GM18526 (cell line): ENCODE measurements around the gene CLEC4F.

Experiments
- POLR2A ChIP-seq: IDR thresholded peaks from 3 replicates; pipeline ENCODE4 v1.6.1; 2011; ENCODE audit not compliant: insufficient read length; ENCODE audit errors: extremely low read depth

The CLEC4F gene, protein sequence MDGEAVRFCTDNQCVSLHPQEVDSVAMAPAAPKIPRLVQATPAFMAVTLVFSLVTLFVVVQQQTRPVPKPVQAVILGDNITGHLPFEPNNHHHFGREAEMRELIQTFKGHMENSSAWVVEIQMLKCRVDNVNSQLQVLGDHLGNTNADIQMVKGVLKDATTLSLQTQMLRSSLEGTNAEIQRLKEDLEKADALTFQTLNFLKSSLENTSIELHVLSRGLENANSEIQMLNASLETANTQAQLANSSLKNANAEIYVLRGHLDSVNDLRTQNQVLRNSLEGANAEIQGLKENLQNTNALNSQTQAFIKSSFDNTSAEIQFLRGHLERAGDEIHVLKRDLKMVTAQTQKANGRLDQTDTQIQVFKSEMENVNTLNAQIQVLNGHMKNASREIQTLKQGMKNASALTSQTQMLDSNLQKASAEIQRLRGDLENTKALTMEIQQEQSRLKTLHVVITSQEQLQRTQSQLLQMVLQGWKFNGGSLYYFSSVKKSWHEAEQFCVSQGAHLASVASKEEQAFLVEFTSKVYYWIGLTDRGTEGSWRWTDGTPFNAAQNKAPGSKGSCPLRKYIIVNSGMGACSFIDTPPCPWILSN

GRCh38 chr2:70820499-70820898 lies at the start of gene CLEC4F:
TSS of gene CLEC4F (minus strand) at chr2:70820599. CDS start at chr2:70820523, 76 bp downstream.
- no peak for TF ChIP-seq POLR2A

GRCh38 chr2:70868970-70869369 lies 48.6 kb upstream of the CLEC4F start:
- no peak for TF ChIP-seq POLR2A

- TF ChIP-seq POLR2A = no peak
These were observed 41.6 kb upstream of the CLEC4F start for GRCh38 chr2:70861777-70862625.

DNA sequence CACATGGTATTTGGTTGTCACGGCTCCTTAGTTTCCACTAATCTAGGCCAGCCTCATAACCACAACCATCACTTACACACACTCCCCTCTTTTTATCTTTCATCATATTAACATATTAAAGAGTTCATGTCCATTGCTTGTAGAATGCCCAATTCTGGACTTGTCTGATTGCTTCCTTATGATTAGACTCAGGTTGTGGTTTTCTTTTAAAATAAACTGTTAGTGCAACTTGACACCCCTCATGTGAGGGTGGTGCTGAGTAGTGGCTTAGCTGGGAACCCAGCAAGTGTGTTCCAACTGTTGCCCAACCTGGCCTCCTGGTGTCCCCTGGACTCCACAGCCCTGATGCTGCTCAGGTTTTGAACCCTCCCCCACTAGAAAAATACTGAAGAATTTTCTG lies 35.3 kb upstream of the CLEC4F start:
- TF ChIP-seq POLR2A = no peak

DNA sequence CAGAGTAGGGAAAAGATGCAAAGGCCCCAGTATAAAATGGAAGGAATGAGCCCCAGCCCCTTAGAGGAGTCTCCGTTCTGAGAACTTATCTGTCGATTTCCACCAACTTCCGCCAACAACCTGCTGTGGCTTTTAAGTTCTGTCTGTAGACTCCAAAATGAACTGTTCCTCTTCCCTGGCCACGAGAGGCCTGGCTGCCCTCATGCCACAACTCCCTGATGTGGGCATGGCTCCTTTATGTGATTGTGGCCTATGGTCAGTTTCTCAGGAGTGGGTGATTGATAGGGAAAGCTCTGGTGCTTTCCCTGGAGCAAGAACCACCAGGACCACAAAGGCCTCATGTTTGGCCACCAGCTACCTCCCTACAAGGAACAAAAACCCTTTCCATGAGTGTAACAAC lies 34.0 kb upstream of the CLEC4F start:
- TF ChIP-seq POLR2A = no peak

DNA sequence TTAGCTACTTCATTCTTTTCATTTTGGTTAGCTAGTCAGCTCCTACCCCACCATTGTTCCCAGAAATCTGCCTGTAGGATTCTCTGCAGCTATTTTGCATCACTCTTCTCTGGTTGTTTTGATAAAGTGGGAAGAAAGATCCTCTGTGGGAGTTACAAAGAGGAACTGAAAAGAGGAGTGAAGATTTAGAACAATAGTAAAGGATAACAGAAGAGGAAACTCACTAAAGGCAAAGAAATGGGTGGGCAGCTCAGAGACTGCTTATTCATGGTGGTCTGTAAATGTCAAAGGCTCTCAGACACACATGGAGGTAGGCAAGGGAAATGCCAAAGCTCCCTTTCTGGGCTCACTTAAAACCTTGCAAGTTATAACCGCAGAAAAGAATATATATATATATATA lies 32.4 kb upstream of the CLEC4F start:
- no peak for TF ChIP-seq POLR2A

DNA sequence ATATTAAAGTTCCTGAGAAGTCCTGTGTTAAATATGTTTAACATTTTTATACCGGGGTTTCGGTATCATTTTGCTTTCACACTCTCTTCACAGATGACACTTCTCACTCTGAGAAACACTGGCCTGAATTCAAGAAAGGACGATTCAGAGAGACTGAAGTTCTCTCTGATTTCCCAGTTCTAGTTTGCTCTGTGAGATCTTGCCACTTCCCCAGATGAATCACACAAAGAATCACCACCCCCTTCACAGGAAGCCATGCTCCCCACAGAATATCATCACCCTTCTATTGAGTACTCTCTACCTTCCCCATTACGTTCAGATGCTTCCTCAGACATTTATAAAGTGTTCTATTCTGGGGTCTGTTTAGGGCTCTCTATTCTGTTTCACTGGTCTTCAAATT lies 31.3 kb upstream of the CLEC4F start:
- TF ChIP-seq POLR2A = no peak

- TF ChIP-seq POLR2A = no peak
These were observed 30.5 kb upstream of the CLEC4F start for GRCh38 chr2:70850925-70851324.

GRCh38 chr2:70842401-70842800 lies 22.0 kb upstream of the CLEC4F start:
- no peak for TF ChIP-seq POLR2A

- no peak for TF ChIP-seq POLR2A
These were observed 17.9 kb upstream of the CLEC4F start for GRCh38 chr2:70837980-70838925.

DNA sequence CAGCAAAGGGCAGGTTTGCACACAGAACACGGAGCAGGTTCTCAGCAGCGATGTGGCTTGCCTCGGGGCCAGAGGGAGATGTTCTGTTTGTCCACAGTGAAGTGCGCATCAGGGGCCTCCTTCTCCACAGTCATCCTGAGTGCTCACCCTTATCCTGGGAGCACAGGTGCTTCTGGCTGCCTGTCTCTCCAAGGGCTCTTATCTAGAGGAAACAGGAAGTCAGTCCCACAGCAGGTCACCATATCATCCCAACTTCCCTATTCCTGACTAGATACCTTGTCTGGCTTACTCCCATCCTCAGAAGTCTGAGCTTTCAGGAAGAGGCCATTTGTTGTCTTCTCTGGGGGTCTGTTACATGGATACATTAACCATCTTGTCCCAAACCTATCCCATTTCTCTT lies 15.2 kb upstream of the CLEC4F start, which contains the start of gene CD207:
CD207 (minus strand) TSS at position 174 of the 400 bp plus-strand sequence; CDS start at position 134, 40 bp downstream.
- TF ChIP-seq POLR2A = no peak

GRCh38 chr2:70834881-70835280 lies 14.5 kb upstream of the CLEC4F start:
- no peak for TF ChIP-seq POLR2A

GRCh38 chr2:70834106-70834505 lies 13.7 kb upstream of the CLEC4F start:
- no peak for TF ChIP-seq POLR2A

GRCh38 chr2:70833246-70833645 lies 12.8 kb upstream of the CLEC4F start:
- no peak for TF ChIP-seq POLR2A

DNA sequence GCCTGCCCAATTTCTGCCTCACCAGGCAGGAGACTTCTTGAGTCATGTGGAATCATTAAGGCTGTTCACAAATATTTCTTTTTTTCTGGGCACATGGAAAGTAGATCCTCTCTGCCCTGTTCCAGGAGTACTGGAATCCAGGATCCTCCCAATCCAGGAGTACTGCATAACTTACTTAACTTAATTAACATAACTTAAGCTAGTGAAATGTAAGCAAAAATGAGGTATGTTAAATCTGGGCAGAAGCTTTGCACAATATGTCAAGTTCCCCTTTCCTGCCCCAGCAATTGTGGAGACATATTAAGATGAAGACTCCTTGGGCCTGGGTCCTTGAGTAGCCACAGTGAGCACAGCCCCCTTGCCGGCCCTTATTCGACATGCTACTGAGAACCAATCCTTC lies 12.0 kb upstream of the CLEC4F start:
- no peak for TF ChIP-seq POLR2A
